Neural progenitor cell (in vitro differentiated cells): ENCODE data around the gene CRK.
"Not testable (repeated sequence)": the region's sequence is repeated elsewhere in the genome, so short reads cannot be mapped to it uniquely, and the experiment has no call there.

Experiments
- CTCF ChIP-seq: fragments of 200-600 bp; sonication (generic); IDR thresholded peaks from 2 replicates; pipeline ENCODE4 v1.5.1; 2017; ENCODE audit warnings: antibody characterized with exemption, mild to moderate bottlenecking
- EZH2 ChIP-seq: fragments of 200-600 bp; sonication (generic); IDR thresholded peaks from 2 replicates; pipeline ENCODE4 v1.6.1; 2017; ENCODE audit warnings: antibody characterized with exemption, mild to moderate bottlenecking, moderate library complexity
- EZH2phosphoT487 ChIP-seq: fragments of 200-600 bp; sonication (generic); IDR thresholded peaks from 2 replicates; pipeline ENCODE4 v1.6.1; 2017; ENCODE audit warnings: antibody characterized with exemption

GRCh38 chr17:1450261-1450660, 5.8 kb downstream of the CRK start:
- TF ChIP-seq CTCF, EZH2, EZH2phosphoT487: not testable (repeated sequence)
